ENCODE measurements around the gene NXPH2. TPM values are rescaled to one million over a fixed set of nuclear protein-coding genes. Genes with fewer than 3 reads are reported as not detected.

The NXPH2 gene
- total RNA-seq, 1 experiment from 2014 or later, result not detected

- Mint-ChIP-seq H3K27me3 (ENCODE audit: insufficient read depth, unreplicated experiment) (no peaks in the 10 kb centered on the region), H3K27ac (ENCODE audit: low read depth, unreplicated experiment) (no peak overlapping the region), H3K9me3 (ENCODE audit: unreplicated experiment) (no peaks in the 10 kb centered on the region), H3K36me3 (ENCODE audit: insufficient read depth, unreplicated experiment) (no peaks in the 10 kb centered on the region), H3K4me3 (ENCODE audit: unreplicated experiment) (no peak overlapping the region), H3K4me1 (ENCODE audit: insufficient read depth, unreplicated experiment) (peaks cover 15% of the 10 kb centered on the region)
- no peak for TF ChIP-seq CTCF (IDR thresholded peaks at IDR 0.05; ENCODE audit: unreplicated experiment)
- CTCF ChIA-PET, result interaction anchor here (1.1 kb wide), 1 partner anchor 11 kb away, joined by 4 read pairs; no protein-coding TSS in a partner anchor
- peak; percentile 72 for DNase-seq (ENCODE audit: unreplicated experiment)
- BruUV-seq (replicated peaks), result no TSS peak
- POLR2A ChIA-PET, result interaction anchor here (0.6 to 1.2 kb wide), 4 partner anchors 22 to 76 kb away, joined by 3 to 5 read pairs (median 3); no protein-coding TSS in a partner anchor
- intact Hi-C loops (cut with micrococcal nuclease), result no loop called here
Observed at GRCh38 chr2:138707392-138708074, 72.7 kb downstream of the NXPH2 start.

- ChIA-PET CTCF (interaction anchor here (0.7 to 0.8 kb wide), 2 partner anchors 82 to 1993 kb away, joined by 4 read pairs; no protein-coding TSS in a partner anchor), POLR2A (interaction anchor here (0.5 to 0.7 kb wide), 2 partner anchors 15 to 718 kb away, joined by 3 to 4 read pairs; no protein-coding TSS in a partner anchor)
- no peak for TF ChIP-seq CTCF (IDR thresholded peaks at IDR 0.05; ENCODE audit: unreplicated experiment)
- DNase-seq (ENCODE audit: unreplicated experiment), result no peak
- intact Hi-C loops (cut with micrococcal nuclease), result no loop called here
- Mint-ChIP-seq H3K4me3 (ENCODE audit: unreplicated experiment) (no peak overlapping the region), H3K4me1 (ENCODE audit: insufficient read depth, unreplicated experiment) (peaks cover 9% of the 10 kb centered on the region), H3K27ac (ENCODE audit: low read depth, unreplicated experiment) (no peak overlapping the region), H3K36me3 (ENCODE audit: insufficient read depth, unreplicated experiment) (no peaks in the 10 kb centered on the region), H3K9me3 (ENCODE audit: unreplicated experiment) (no peaks in the 10 kb centered on the region), H3K27me3 (ENCODE audit: insufficient read depth, unreplicated experiment) (no peaks in the 10 kb centered on the region)
- no TSS peak for BruUV-seq (replicated peaks)
Observed at GRCh38 chr2:138703242-138703641, 76.9 kb downstream of the NXPH2 start.

GRCh38 chr2:138700716-138701115 lies 79.5 kb downstream of the NXPH2 start:
- Mint-ChIP-seq H3K27ac (ENCODE audit: low read depth, unreplicated experiment) (no peak overlapping the region), H3K4me3 (ENCODE audit: unreplicated experiment) (no peak overlapping the region), H3K4me1 (ENCODE audit: insufficient read depth, unreplicated experiment) (no peaks in the 10 kb centered on the region), H3K36me3 (ENCODE audit: insufficient read depth, unreplicated experiment) (no peaks in the 10 kb centered on the region), H3K9me3 (ENCODE audit: unreplicated experiment) (no peaks in the 10 kb centered on the region), H3K27me3 (ENCODE audit: insufficient read depth, unreplicated experiment) (no peaks in the 10 kb centered on the region)
- CTCF ChIA-PET, result no interaction called here
- no TSS peak for BruUV-seq (replicated peaks)
- POLR2A ChIA-PET, result no interaction called here
- intact Hi-C loops (cut with micrococcal nuclease), result no loop called here
- no peak for TF ChIP-seq CTCF (IDR thresholded peaks at IDR 0.05; ENCODE audit: unreplicated experiment)
- no peak for DNase-seq (ENCODE audit: unreplicated experiment)

- intact Hi-C loops (cut with micrococcal nuclease), result no loop called here
- no peak overlapping the region for H3K27ac Mint-ChIP-seq (ENCODE audit: low read depth, unreplicated experiment)
- ChIA-PET CTCF (no interaction called here), POLR2A (interaction anchor here (0.6 kb wide), 1 partner anchor 576 kb away, joined by 3 read pairs; no protein-coding TSS in a partner anchor)
- H3K4me3 Mint-ChIP-seq (ENCODE audit: unreplicated experiment), result no peak overlapping the region
- DNase-seq (ENCODE audit: unreplicated experiment), result no peak
- no peaks in the 10 kb centered on the region for H3K9me3 Mint-ChIP-seq (ENCODE audit: unreplicated experiment)
- BruUV-seq (replicated peaks), result no TSS peak
- H3K27me3 Mint-ChIP-seq (ENCODE audit: insufficient read depth, unreplicated experiment), result no peaks in the 10 kb centered on the region
- H3K4me1 Mint-ChIP-seq (ENCODE audit: insufficient read depth, unreplicated experiment), result no peaks in the 10 kb centered on the region
- H3K36me3 Mint-ChIP-seq (ENCODE audit: insufficient read depth, unreplicated experiment), result no peaks in the 10 kb centered on the region
- TF ChIP-seq CTCF (IDR thresholded peaks at IDR 0.05; ENCODE audit: unreplicated experiment), result no peak
Observed at GRCh38 chr2:138699421-138699820, 80.8 kb downstream of the NXPH2 start.
